Measurements from ENCODE around the gene UNC5B.

- TF ChIP-seq POLR2A (IDR thresholded peaks at IDR 0.05) (no peak), CTCF (IDR thresholded peaks at IDR 0.05) (no peak)
Observed at GRCh38 chr10:71207578-71207977, 4.8 kb upstream of the UNC5B start.
